Naive thymus-derived CD8-positive, alpha-beta T cell (primary cell): ENCODE results near the gene BBX. TPM values are rescaled to one million over a fixed set of nuclear protein-coding genes. Genes with fewer than 3 reads are reported as not detected.

Experiments
- ATAC-seq, 2 donors: fragments of 150-1000 bp; cut with Tn5 transposase in 1 of 2; sonication (Bioruptor Pico), chemical (Tn5 transposase) in 1 of 2; 1 replicate in 1 of 2; 2 replicates in 1 of 2; pipeline ENCODE4 v1.10.0; 2021; ENCODE audit warnings: mild to moderate bottlenecking in 2 of 2, moderate library complexity in 2 of 2
- POLR2A ChIA-PET: fragments of 350-600 bp; sonication (Branson Sonifier 250); formaldehyde crosslinking; loops from one replicate; lab custom pipeline; 2021; ENCODE audit warnings: antibody characterized with exemption; lab: Charles Lee
- DNase-seq, 10 donors: peaks; one replicate each; pipeline versions ENCODE4 v3.0.0 to v3.0.0-alpha.2; 2020 to 2022
- H3K27ac Mint-ChIP-seq, 10 donors: one replicate each; pipeline ENCODE4 v1.8.0; 2020 to 2022; ENCODE audit warnings: mild to moderate bottlenecking in 10 of 10, mixed read lengths in 10 of 10, moderate library complexity in 4 of 10, inconsistent platforms in 1 of 10
- H3K27me3 Mint-ChIP-seq, 5 donors: one replicate each; pipeline ENCODE4 v1.8.0; 2021 to 2022; ENCODE audit warnings: mixed read lengths in 5 of 5
- H3K36me3 Mint-ChIP-seq, 3 donors: one replicate each; pipeline ENCODE4 v1.8.0; 2020 to 2022; ENCODE audit warnings: mixed read lengths in 3 of 3, mild to moderate bottlenecking in 2 of 3, inconsistent platforms in 1 of 3
- H3K4me1 Mint-ChIP-seq, 4 donors: one replicate each; pipeline ENCODE4 v1.8.0; 2021 to 2022; ENCODE audit warnings: mixed read lengths in 4 of 4
- H3K4me3 Mint-ChIP-seq, 10 donors: one replicate each; pipeline ENCODE4 v1.8.0; 2020 to 2022; ENCODE audit warnings: mild to moderate bottlenecking in 10 of 10, mixed read lengths in 10 of 10, moderate library complexity in 6 of 10, inconsistent platforms in 1 of 10
- H3K9me3 Mint-ChIP-seq, 9 donors: one replicate each; pipeline ENCODE4 v1.8.0; 2020 to 2022; ENCODE audit warnings: mixed read lengths in 9 of 9, mild to moderate bottlenecking in 3 of 9, inconsistent platforms in 1 of 9, moderate library complexity in 1 of 9
- polyA plus RNA-seq, 3 donors: library from polyadenylated mRNA; unstranded; fragments of 300-500 nt; fragmentation: Illumina TruSeq; gene quantifications; one replicate each; pipeline ENCODE4 v1.2.3, GENCODE V29; 2021
- total RNA-seq, 8 experiments: library from RNA in 2 of 8; stranded (reverse) in 2 of 8; gene quantifications; one replicate each; pipeline ENCODE4 v1.2.3 and lab custom pipeline; 2021 to 2026

The BBX gene
- total RNA-seq (10 to 100 TPM; 87.8 to 93.2 TPM), polyA plus RNA-seq (10 to 100 TPM; 86.9 to 95.4 (median 94.2) TPM), total RNA-seq (lab: John Stamatoyannopoulos, UW) (127 to 196 (median 176) reads per million in 6 experiments)

- Mint-ChIP-seq H3K4me3 (peak within 1 kb of the TSS; percentile 81 to 100 (median 98)), H3K27ac (peak within 1 kb of the TSS; percentile 92 to 100 (median 98)), H3K4me1 (peaks cover 13 to 36% (median 26%) of the 10 kb centered on the region in 4 donors), H3K9me3 (no peaks in the 10 kb centered on the region), H3K27me3 (no peaks in the 10 kb centered on the region), H3K36me3 (peaks cover 0 to 18% (median 9%) of the 10 kb centered on the region in 3 donors)
- peak; percentile 84 to 89 for ATAC-seq
- POLR2A ChIA-PET: interaction anchor here (0.9 to 1.8 kb wide), 4 partner anchors 9 to 109 kb away, joined by 3 to 6 read pairs (median 4); no protein-coding TSS in a partner anchor
- DNase-seq: peak; percentile 71 to 100 (median 93)
Measured at GRCh38 chr3:107522510-107523288, at the start of gene BBX. TSS of gene BBX (plus strand) at chr3:107522962. CDS start at chr3:107710461, 187,499 bp downstream.

GRCh38 chr3:107476462-107476861 lies 46.3 kb upstream of the BBX start:
- Mint-ChIP-seq H3K9me3 (peaks cover 0 to 35% (median 11%) of the 10 kb centered on the region in 9 donors), H3K4me1 (no peaks in the 10 kb centered on the region), H3K27ac (no peak overlapping the region), H3K36me3 (peaks cover 0 to 19% (median 6%) of the 10 kb centered on the region in 3 donors), H3K4me3 (no peak overlapping the region), H3K27me3 (peaks cover 2 to 12% (median 8%) of the 10 kb centered on the region in 5 donors)
- no peak for ATAC-seq
- DNase-seq: no peak
- POLR2A ChIA-PET: no interaction called here

DNA sequence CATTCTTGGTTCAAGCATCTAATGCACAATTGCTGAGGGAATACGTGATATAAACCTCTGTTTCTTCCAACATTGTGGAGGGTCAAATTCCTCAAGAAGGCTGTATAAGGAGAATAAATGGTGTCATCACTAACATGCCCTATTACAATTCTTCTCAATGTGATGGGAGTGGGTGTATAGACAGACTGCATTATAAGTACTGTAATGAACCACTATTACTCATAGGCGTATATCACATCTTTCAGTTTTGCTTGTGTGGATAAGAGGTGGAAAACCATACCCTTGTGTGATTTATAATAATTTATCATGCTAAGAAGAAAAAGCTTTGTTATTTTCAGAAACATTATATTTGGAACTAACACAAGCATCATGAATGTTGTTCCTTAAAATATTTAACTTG lies 35.3 kb upstream of the BBX start:
- H3K4me3 Mint-ChIP-seq: no peak overlapping the region
- no peaks in the 10 kb centered on the region for H3K36me3 Mint-ChIP-seq
- POLR2A ChIA-PET: no interaction called here
- no peak for ATAC-seq
- H3K4me1 Mint-ChIP-seq: no peaks in the 10 kb centered on the region
- H3K9me3 Mint-ChIP-seq: no peaks in the 10 kb centered on the region
- peaks cover 0 to 1% (median 0%) of the 10 kb centered on the region in 5 donors for H3K27me3 Mint-ChIP-seq
- DNase-seq: no peak
- H3K27ac Mint-ChIP-seq: no peak overlapping the region

DNA sequence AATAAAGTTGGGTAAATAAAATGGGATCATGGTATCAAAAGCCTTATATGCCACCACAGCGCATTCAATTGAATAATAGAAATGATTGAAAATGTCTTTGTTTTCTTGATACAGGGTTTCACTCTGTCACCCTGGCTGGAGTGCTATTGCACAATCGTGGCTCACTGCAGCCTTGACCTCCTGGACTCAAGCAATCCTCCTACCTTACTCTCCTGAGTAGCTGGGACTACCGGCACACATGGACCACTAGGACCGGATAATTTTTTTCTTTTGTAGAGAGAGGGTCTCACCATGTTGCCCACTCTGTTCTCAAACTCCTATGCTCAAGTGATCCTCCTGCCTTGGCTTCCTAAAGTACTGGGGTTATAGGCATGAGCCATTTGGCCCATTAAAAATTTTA lies 33.8 kb upstream of the BBX start:
- H3K4me3 Mint-ChIP-seq: no peak overlapping the region
- H3K27ac Mint-ChIP-seq: no peak overlapping the region
- ATAC-seq (no peak), DNase-seq (no peak)
- H3K27me3 Mint-ChIP-seq: peaks cover 0 to 7% (median 2%) of the 10 kb centered on the region in 5 donors
- H3K9me3 Mint-ChIP-seq: no peaks in the 10 kb centered on the region
- H3K36me3 Mint-ChIP-seq: no peaks in the 10 kb centered on the region
- POLR2A ChIA-PET: no interaction called here
- no peaks in the 10 kb centered on the region for H3K4me1 Mint-ChIP-seq

GRCh38 chr3:107493134-107493533 lies 29.6 kb upstream of the BBX start:
- no peaks in the 10 kb centered on the region for H3K9me3 Mint-ChIP-seq
- H3K36me3 Mint-ChIP-seq: no peaks in the 10 kb centered on the region
- POLR2A ChIA-PET: no interaction called here
- peaks cover 0 to 3% (median 0%) of the 10 kb centered on the region in 4 donors for H3K4me1 Mint-ChIP-seq
- ATAC-seq (no peak), DNase-seq (no peak)
- no peak overlapping the region for H3K4me3 Mint-ChIP-seq
- H3K27ac Mint-ChIP-seq: no peak overlapping the region
- H3K27me3 Mint-ChIP-seq: peaks cover 0 to 10% (median 4%) of the 10 kb centered on the region in 5 donors

GRCh38 chr3:107496855-107497254 lies 25.9 kb upstream of the BBX start:
- no peak overlapping the region for H3K4me3 Mint-ChIP-seq
- POLR2A ChIA-PET: no interaction called here
- peaks cover 0 to 10% (median 5%) of the 10 kb centered on the region in 5 donors for H3K27me3 Mint-ChIP-seq
- no peaks in the 10 kb centered on the region for H3K36me3 Mint-ChIP-seq
- no peak for DNase-seq
- no peak for ATAC-seq
- peaks cover 0 to 7% (median 4%) of the 10 kb centered on the region in 4 donors for H3K4me1 Mint-ChIP-seq
- H3K9me3 Mint-ChIP-seq: no peaks in the 10 kb centered on the region
- no peak overlapping the region for H3K27ac Mint-ChIP-seq

- Mint-ChIP-seq H3K36me3 (no peaks in the 10 kb centered on the region), H3K27me3 (peaks cover 0 to 6% (median 4%) of the 10 kb centered on the region in 5 donors), H3K4me1 (peaks cover 0 to 7% (median 4%) of the 10 kb centered on the region in 4 donors), H3K4me3 (no peak overlapping the region), H3K27ac (no peak overlapping the region), H3K9me3 (no peaks in the 10 kb centered on the region)
- POLR2A ChIA-PET: no interaction called here
- DNase-seq (no peak), ATAC-seq (peak in 1 of 2 donors; percentile 45)
Measured at GRCh38 chr3:107498646-107499045, 24.1 kb upstream of the BBX start.

DNA sequence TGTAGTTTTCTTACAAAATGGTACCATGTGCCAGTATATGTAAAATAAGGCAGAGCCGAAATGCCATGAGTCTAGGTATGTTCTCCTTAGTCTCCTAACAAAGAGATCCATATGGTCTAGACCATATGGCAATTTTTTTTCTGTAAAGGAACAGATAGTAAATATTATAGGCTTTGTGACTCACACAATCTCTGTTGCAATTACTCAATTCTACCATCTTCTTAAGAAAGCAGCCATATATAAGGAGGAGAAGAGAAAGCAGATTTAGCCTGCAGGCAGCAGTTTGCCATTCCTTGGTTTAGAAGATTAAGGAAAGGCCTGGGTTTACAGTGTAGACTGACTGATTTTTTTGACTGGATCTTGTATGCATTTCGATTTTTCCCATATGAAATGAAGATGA lies 16.3 kb upstream of the BBX start:
- Mint-ChIP-seq H3K4me3 (no peak overlapping the region), H3K27ac (no peak overlapping the region), H3K4me1 (no peaks in the 10 kb centered on the region), H3K9me3 (no peaks in the 10 kb centered on the region), H3K36me3 (no peaks in the 10 kb centered on the region), H3K27me3 (peaks cover 0 to 10% (median 3%) of the 10 kb centered on the region in 5 donors)
- DNase-seq (no peak), ATAC-seq (no peak)
- POLR2A ChIA-PET: no interaction called here

GRCh38 chr3:107508331-107508730 lies 14.4 kb upstream of the BBX start:
- DNase-seq: no peak
- Mint-ChIP-seq H3K27me3 (peaks cover 0 to 18% (median 6%) of the 10 kb centered on the region in 5 donors), H3K4me1 (no peaks in the 10 kb centered on the region), H3K4me3 (no peak overlapping the region), H3K27ac (no peak overlapping the region), H3K9me3 (no peaks in the 10 kb centered on the region), H3K36me3 (peaks cover 0 to 1% (median 0%) of the 10 kb centered on the region in 3 donors)
- ATAC-seq: no peak
- POLR2A ChIA-PET: no interaction called here

DNA sequence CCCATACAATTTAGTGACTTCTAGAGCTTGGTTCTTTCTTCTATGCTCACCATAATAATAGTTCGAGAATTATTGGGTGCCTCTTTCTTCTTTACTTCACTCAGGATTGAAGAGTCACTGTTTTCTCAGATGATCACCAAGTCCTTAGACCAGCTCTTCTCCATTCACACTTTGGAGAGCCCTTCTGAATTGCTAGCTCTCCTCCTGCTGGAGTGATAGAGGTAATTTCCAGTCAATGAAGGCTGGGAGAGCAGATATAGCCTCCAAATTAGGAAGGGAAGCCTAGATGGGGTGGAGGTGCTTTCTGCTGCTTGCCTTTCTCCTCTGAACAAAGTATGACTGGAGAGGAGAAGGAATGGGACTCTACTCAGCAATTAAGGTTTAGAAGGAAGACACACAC lies 10.7 kb upstream of the BBX start:
- Mint-ChIP-seq H3K4me1 (peaks cover 0 to 3% (median 0%) of the 10 kb centered on the region in 4 donors), H3K27me3 (peaks cover 0 to 22% (median 8%) of the 10 kb centered on the region in 5 donors), H3K27ac (no peak overlapping the region), H3K4me3 (no peak overlapping the region), H3K36me3 (peaks cover 0 to 1% (median 0%) of the 10 kb centered on the region in 3 donors), H3K9me3 (no peaks in the 10 kb centered on the region)
- DNase-seq (no peak), ATAC-seq (no peak)
- POLR2A ChIA-PET: no interaction called here

- Mint-ChIP-seq H3K4me1 (peaks cover 0 to 3% (median 0%) of the 10 kb centered on the region in 4 donors), H3K9me3 (no peaks in the 10 kb centered on the region), H3K36me3 (peaks cover 0 to 1% (median 0%) of the 10 kb centered on the region in 3 donors), H3K4me3 (no peak overlapping the region), H3K27ac (no peak overlapping the region), H3K27me3 (peaks cover 0 to 18% (median 11%) of the 10 kb centered on the region in 5 donors)
- ATAC-seq (peak in 1 of 2 donors; percentile 33), DNase-seq (no peak)
- POLR2A ChIA-PET: no interaction called here
Measured at GRCh38 chr3:107514453-107514852, 8.3 kb upstream of the BBX start.

GRCh38 chr3:107516475-107516874 lies 6.3 kb upstream of the BBX start:
- Mint-ChIP-seq H3K36me3 (peaks cover 0 to 1% (median 0%) of the 10 kb centered on the region in 3 donors), H3K4me3 (no peak overlapping the region), H3K4me1 (peaks cover 0 to 3% (median under 1%) of the 10 kb centered on the region in 4 donors), H3K27me3 (peaks cover 0 to 17% (median 11%) of the 10 kb centered on the region in 5 donors), H3K27ac (no peak overlapping the region), H3K9me3 (no peaks in the 10 kb centered on the region)
- ATAC-seq (no peak), DNase-seq (no peak)
- POLR2A ChIA-PET: no interaction called here

GRCh38 chr3:107520535-107520934 lies 2.2 kb upstream of the BBX start:
- POLR2A ChIA-PET: no interaction called here
- H3K27ac Mint-ChIP-seq: no peak overlapping the region
- peaks cover 0 to 11% (median 5%) of the 10 kb centered on the region in 5 donors for H3K27me3 Mint-ChIP-seq
- peaks cover 5 to 15% (median 8%) of the 10 kb centered on the region in 4 donors for H3K4me1 Mint-ChIP-seq
- DNase-seq (no peak), ATAC-seq (no peak)
- peaks cover 0 to 4% (median 0%) of the 10 kb centered on the region in 3 donors for H3K36me3 Mint-ChIP-seq
- H3K4me3 Mint-ChIP-seq: no peak overlapping the region
- no peaks in the 10 kb centered on the region for H3K9me3 Mint-ChIP-seq
